CD4-positive, alpha-beta T cell treated with Interleukin-6 at 100 ng/mL for 8 hours (primary cell): ENCODE data around the gene MEGF9.

ENCODE experiments used
- DNase-seq: peaks from one replicate; pipeline ENCODE4 v3.0.0-alpha.2; 2020; ENCODE audit warnings: mixed read lengths, low spot score

The MEGF9 gene

GRCh38 chr9:120622790-120623189 is 91.5 kb downstream of the MEGF9 start:
- DNase-seq = no peak

GRCh38 chr9:120621941-120622340 is 92.3 kb downstream of the MEGF9 start:
- no peak for DNase-seq

GRCh38 chr9:120619751-120620655 is 94.3 kb downstream of the MEGF9 start:
- DNase-seq = peak; percentile 60

GRCh38 chr9:120616966-120617935 is 97.0 kb downstream of the MEGF9 start:
- DNase-seq = no peak

GRCh38 chr9:120612218-120612617 is 102.1 kb downstream of the MEGF9 start:
- no peak for DNase-seq

GRCh38 chr9:120611690-120612068 is 102.6 kb downstream of the MEGF9 start:
- DNase-seq = no peak

GRCh38 chr9:120610975-120611689 is 103.1 kb downstream of the MEGF9 start:
- no peak for DNase-seq

- no peak for DNase-seq
Observed at GRCh38 chr9:120609636-120610035, 104.6 kb downstream of the MEGF9 start.

- DNase-seq = no peak
Observed at GRCh38 chr9:120608421-120608820, 105.8 kb downstream of the MEGF9 start.

- DNase-seq = no peak
Observed at GRCh38 chr9:120603591-120603990, 110.7 kb downstream of the MEGF9 start.

GRCh38 chr9:120603010-120603409 is 111.3 kb downstream of the MEGF9 start:
- DNase-seq = no peak

- DNase-seq = no peak
Observed at GRCh38 chr9:120593955-120594277, 120.4 kb downstream of the MEGF9 start.

- DNase-seq = no peak
Observed at GRCh38 chr9:120593250-120593954, 120.9 kb downstream of the MEGF9 start.

- DNase-seq = no peak
Observed at GRCh38 chr9:120592210-120592609, 122.1 kb downstream of the MEGF9 start.

- no peak for DNase-seq
Observed at GRCh38 chr9:120587328-120587727, 126.9 kb downstream of the MEGF9 start.

- peak; percentile 25 for DNase-seq
Observed at GRCh38 chr9:120583958-120584369, 130.3 kb downstream of the MEGF9 start.

- peak; percentile 94 for DNase-seq
Observed at GRCh38 chr9:120580051-120580896, 134.0 kb downstream of the MEGF9 start, which contains the start of gene CDK5RAP2. TSS of gene CDK5RAP2 (minus strand) at chr9:120580167. CDS start at chr9:120579978, 189 bp downstream.

GRCh38 chr9:120579139-120580050 is 134.9 kb downstream of the MEGF9 start:
- DNase-seq = no peak

- DNase-seq = no peak
Observed at GRCh38 chr9:120574473-120574872, 139.8 kb downstream of the MEGF9 start.
